WERI-Rb-1 (cell line): ENCODE measurements around the gene PDLIM5.

Experiments used
- DNase-seq: peaks from one replicate; pipeline ENCODE4 v3.0.0-alpha.2; 2020
- H3K27ac ChIP-seq: fragments of 250-450 bp; sonication (Bioruptor Pico); 2 replicates; pipeline ENCODE4 v1.5.1; 2020; ENCODE audit warnings: mild to moderate bottlenecking, moderate library complexity
- H3K27me3 ChIP-seq: fragments of 250-450 bp; sonication (Bioruptor Pico); 2 replicates; pipeline ENCODE4 v1.5.1; 2021; ENCODE audit warnings: mild to moderate bottlenecking, low read depth, moderate library complexity; ENCODE audit not compliant: insufficient read depth, severe bottlenecking
- H3K36me3 ChIP-seq: fragments of 250-450 bp; sonication (Bioruptor Pico); 2 replicates; pipeline ENCODE4 v1.5.1; 2020; ENCODE audit warnings: mild to moderate bottlenecking, moderate library complexity
- H3K4me3 ChIP-seq: 2 replicates; pipeline ENCODE4 v1.5.1; 2011; ENCODE audit warnings: low read depth, mild to moderate bottlenecking, control low read depth, low read length
- H3K9me3 ChIP-seq: fragments of 250-450 bp; sonication (Bioruptor Pico); 2 replicates; pipeline ENCODE4 v1.5.1; 2021; ENCODE audit warnings: mild to moderate bottlenecking, moderate library complexity; ENCODE audit not compliant: severe bottlenecking
- TF ChIP-seq, protein P1 (sequence below): IDR thresholded peaks from 2 replicates; pipeline ENCODE4 v1.5.1; 2011; ENCODE audit warnings: low read depth, mild to moderate bottlenecking, control low read depth, inconsistent platforms, low read length

Gene PDLIM5

DNA sequence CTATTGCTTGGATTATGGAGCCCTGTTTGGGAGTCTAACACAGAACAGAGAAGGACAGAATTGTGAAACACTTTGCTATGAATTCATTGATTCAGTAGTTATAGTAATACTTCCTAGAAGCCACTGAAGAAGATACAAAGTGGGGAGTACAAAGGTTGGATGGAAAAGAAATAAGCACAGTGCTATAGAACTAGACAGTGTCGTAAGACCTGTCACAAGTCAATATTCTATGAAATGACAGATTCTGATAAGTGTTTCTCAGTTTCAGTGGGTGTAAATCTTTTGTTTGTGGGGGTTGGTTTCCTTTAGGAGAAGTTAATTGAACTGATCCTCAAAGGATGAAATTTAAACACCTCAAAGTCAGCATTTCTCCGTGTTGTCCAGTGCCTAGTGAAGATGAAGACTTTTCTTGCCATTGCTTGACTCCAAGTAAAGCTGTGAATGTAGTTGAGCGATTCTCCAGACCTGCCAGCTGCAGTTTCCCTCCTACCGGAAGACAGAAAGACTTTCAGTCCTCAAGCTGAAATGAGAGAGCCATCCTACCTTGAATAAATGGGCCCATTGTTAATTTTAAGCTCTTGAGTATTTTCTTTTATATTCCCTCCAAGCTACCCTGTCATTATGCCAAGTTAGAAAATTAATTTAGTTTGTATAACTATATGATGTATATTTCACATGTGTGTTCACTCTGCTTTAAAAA lies 7.9 kb downstream of the PDLIM5 start:
- Histone ChIP-seq H3K4me3 (no peak overlapping the region), H3K27me3 (no peaks in the 10 kb centered on the region), H3K9me3 (no peaks in the 10 kb centered on the region), H3K36me3 (peaks cover 4% of the 10 kb centered on the region), H3K27ac (no peak overlapping the region)
- no peak for DNase-seq
- TF ChIP-seq, protein P1, sequence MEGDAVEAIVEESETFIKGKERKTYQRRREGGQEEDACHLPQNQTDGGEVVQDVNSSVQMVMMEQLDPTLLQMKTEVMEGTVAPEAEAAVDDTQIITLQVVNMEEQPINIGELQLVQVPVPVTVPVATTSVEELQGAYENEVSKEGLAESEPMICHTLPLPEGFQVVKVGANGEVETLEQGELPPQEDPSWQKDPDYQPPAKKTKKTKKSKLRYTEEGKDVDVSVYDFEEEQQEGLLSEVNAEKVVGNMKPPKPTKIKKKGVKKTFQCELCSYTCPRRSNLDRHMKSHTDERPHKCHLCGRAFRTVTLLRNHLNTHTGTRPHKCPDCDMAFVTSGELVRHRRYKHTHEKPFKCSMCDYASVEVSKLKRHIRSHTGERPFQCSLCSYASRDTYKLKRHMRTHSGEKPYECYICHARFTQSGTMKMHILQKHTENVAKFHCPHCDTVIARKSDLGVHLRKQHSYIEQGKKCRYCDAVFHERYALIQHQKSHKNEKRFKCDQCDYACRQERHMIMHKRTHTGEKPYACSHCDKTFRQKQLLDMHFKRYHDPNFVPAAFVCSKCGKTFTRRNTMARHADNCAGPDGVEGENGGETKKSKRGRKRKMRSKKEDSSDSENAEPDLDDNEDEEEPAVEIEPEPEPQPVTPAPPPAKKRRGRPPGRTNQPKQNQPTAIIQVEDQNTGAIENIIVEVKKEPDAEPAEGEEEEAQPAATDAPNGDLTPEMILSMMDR = no peak

DNA sequence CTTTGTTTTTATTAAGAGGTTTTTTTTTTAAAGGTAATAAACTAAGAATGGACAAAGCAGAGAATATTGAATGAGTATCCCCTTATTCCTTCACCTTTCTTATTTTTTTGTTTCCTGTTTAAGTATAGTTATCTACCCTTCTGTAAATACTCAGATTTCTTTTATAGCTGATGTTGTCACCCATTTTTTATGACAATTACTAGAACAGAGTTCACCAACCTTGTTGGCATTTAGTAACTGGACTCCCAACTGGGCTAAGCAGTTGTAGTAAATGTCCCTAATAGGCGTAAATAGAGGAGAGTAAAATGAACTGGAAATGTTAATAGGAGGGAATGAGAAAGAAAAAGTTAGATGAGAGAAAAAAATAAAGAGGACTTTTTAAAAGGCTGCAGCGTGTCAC lies 9.8 kb downstream of the PDLIM5 start:
- DNase-seq = no peak
- no peaks in the 10 kb centered on the region; the same call in none of the 2 replicates for H3K36me3 ChIP-seq
- TF ChIP-seq, protein P1 = no peak
- no peak overlapping the region for H3K27ac ChIP-seq
- no peaks in the 10 kb centered on the region for H3K27me3 ChIP-seq
- no peaks in the 10 kb centered on the region for H3K9me3 ChIP-seq
- H3K4me3 ChIP-seq = no peak overlapping the region

DNA sequence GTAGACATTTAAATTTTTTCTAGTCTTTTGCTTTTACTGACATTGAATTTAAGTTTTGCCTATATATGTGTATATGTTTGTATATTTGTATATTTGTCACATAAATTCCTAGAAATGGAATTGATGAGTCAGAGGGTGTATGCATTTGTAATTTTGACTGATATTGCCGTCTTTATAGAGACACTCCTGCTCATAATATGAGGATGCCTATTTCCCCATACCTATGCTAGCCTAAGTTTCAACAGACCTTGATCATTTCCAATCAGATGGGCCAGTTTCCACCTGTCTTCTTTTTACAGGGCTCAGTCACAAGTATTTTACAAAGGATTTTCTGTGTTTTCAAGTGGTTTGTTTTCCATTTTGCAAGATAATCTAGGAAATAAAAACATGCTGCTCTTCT lies 10.8 kb downstream of the PDLIM5 start:
- Histone ChIP-seq H3K27ac (no peak overlapping the region), H3K4me3 (no peak overlapping the region), H3K27me3 (no peaks in the 10 kb centered on the region), H3K36me3 (no peaks in the 10 kb centered on the region), H3K9me3 (no peaks in the 10 kb centered on the region)
- DNase-seq = no peak
- TF ChIP-seq, protein P1 = no peak

DNA sequence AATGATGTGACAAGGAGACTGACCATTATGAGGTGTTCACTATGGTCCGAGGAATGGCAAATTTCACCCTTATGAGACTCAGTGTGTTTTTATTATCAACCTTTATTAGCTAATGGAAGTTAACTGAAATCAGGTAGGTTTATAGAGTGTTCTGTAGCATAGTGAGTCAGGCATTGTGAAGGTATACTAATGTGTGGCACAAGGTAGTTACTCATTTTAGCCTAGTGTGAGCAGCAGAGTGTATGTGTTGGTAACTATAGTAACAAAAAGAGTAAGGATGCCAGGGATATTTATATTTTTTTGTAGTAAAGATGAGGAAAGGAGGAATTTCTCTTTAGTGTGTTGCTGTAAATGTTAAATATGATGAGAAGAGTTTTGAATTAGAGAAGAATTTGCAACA lies 12.0 kb downstream of the PDLIM5 start:
- no peaks in the 10 kb centered on the region for H3K27me3 ChIP-seq
- DNase-seq = no peak
- H3K4me3 ChIP-seq = no peak overlapping the region
- TF ChIP-seq, protein P1 = no peak
- H3K27ac ChIP-seq = no peak overlapping the region
- no peaks in the 10 kb centered on the region for H3K36me3 ChIP-seq
- H3K9me3 ChIP-seq = no peaks in the 10 kb centered on the region

DNA sequence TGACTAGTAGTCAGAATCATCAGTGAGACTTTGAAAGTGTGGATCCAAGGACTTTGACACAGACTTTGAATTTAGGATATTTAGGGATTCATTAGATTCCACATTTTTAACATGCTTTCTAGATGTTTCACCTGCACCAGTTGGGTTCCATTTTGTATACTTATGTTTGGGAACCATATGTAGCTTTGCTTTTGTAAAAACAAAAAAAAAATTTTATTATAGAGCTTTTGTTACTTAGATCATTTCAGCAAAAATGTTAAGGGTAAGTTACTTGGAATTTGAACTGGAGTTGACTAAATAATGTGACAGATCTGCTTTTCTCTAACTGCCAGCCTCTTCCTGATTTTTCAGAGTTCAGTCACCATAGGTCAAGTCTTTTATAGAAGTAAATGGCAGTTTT lies 14.6 kb downstream of the PDLIM5 start:
- Histone ChIP-seq H3K27me3 (no peaks in the 10 kb centered on the region), H3K27ac (no peak overlapping the region), H3K9me3 (no peaks in the 10 kb centered on the region), H3K36me3 (no peaks in the 10 kb centered on the region), H3K4me3 (no peak overlapping the region)
- TF ChIP-seq, protein P1 = no peak
- DNase-seq = no peak

DNA sequence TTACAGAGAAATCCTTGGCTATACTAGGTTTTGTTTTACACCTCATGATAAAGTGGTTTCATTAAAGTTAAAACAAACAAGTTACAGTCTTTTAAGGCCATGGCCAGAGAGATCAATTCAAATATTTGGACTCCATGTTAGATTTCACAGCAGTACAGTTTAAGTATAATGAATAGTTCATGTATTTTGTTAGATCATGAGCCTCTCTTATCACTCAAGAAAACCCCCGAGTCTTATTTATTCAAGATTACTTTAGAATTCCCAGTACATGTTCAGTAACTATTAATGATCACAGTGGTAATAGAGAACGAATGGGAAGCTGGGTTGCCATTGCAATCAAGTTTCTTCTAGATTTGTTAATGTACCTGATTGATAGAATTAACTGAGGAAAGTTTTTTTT lies 15.2 kb downstream of the PDLIM5 start:
- Histone ChIP-seq H3K4me3 (no peak overlapping the region), H3K27me3 (no peaks in the 10 kb centered on the region), H3K27ac (no peak overlapping the region), H3K36me3 (no peaks in the 10 kb centered on the region), H3K9me3 (no peaks in the 10 kb centered on the region)
- TF ChIP-seq, protein P1 = no peak
- DNase-seq = no peak
